GM12801 (cell line): Measurements from ENCODE around the gene ZP4.

Source experiments
- CTCF ChIP-seq: IDR thresholded peaks from one replicate; pipeline ENCODE4 v1.5.1; 2011; ENCODE audit warnings: control low read depth; ENCODE audit not compliant: insufficient read length; ENCODE audit errors: extremely low read depth

The ZP4 gene

GRCh38 chr1:237861944-237862343, 28.8 kb downstream of the ZP4 start:
- TF ChIP-seq CTCF: no peak

GRCh38 chr1:237858992-237859391, 31.7 kb downstream of the ZP4 start:
- TF ChIP-seq CTCF: no peak

GRCh38 chr1:237857455-237857854, 33.3 kb downstream of the ZP4 start:
- no peak for TF ChIP-seq CTCF

- no peak for TF ChIP-seq CTCF
Measured at GRCh38 chr1:237852342-237852741, 38.4 kb downstream of the ZP4 start.

GRCh38 chr1:237851210-237851845, 39.4 kb downstream of the ZP4 start:
- TF ChIP-seq CTCF: no peak

- TF ChIP-seq CTCF: no peak
Measured at GRCh38 chr1:237841485-237841884, 49.2 kb downstream of the ZP4 start.

- no peak for TF ChIP-seq CTCF
Measured at GRCh38 chr1:237838904-237839534, 51.7 kb downstream of the ZP4 start.
